Immature natural killer cell (primary cell): ENCODE measurements around the gene DGKZ. TPM values are rescaled to one million over a fixed set of nuclear protein-coding genes. Genes with fewer than 3 reads are reported as not detected.

ENCODE experiments used
- DNase-seq, 3 donors: peaks; one replicate each; pipeline ENCODE4 v3.0.0; 2022; ENCODE audit warnings: mixed read lengths in 1 of 3
- H3K27ac Mint-ChIP-seq, 6 donors: one replicate each; pipeline ENCODE4 v1.8.0; 2020; ENCODE audit warnings: mixed read lengths in 6 of 6, mild to moderate bottlenecking in 5 of 6, inconsistent platforms in 4 of 6, moderate library complexity in 3 of 6
- H3K27me3 Mint-ChIP-seq, 3 donors: one replicate each; pipeline ENCODE4 v1.8.0; 2020 to 2021; ENCODE audit warnings: low read depth in 3 of 3, mild to moderate bottlenecking in 3 of 3, mixed read lengths in 3 of 3, moderate library complexity in 3 of 3, inconsistent platforms in 1 of 3
- H3K36me3 Mint-ChIP-seq, 3 donors: one replicate each; pipeline ENCODE4 v1.8.0; 2020; ENCODE audit warnings: mixed read lengths in 3 of 3, inconsistent platforms in 2 of 3, mild to moderate bottlenecking in 2 of 3
- H3K4me1 Mint-ChIP-seq, 2 donors: one replicate each; pipeline ENCODE4 v1.8.0; 2020; ENCODE audit warnings: inconsistent platforms in 2 of 2, mild to moderate bottlenecking in 2 of 2, mixed read lengths in 2 of 2, moderate library complexity in 1 of 2
- H3K4me3 Mint-ChIP-seq, 5 donors: one replicate each; pipeline ENCODE4 v1.8.0; 2020; ENCODE audit warnings: mild to moderate bottlenecking in 5 of 5, mixed read lengths in 5 of 5, inconsistent platforms in 3 of 5, moderate library complexity in 3 of 5
- H3K9me3 Mint-ChIP-seq, 6 donors: one replicate each; pipeline ENCODE4 v1.8.0; 2020; ENCODE audit warnings: mild to moderate bottlenecking in 6 of 6, mixed read lengths in 6 of 6, inconsistent platforms in 4 of 6, moderate library complexity in 3 of 6
- polyA plus RNA-seq, 3 donors: library from polyadenylated mRNA; unstranded; fragments of 300-500 nt; fragmentation: Illumina TruSeq; gene quantifications; one replicate each; pipeline ENCODE4 v1.2.3, GENCODE V29; 2021

The DGKZ gene
- polyA plus RNA-seq, 3 donors from 2014 or later: 40.7 to 120 (median 63.6) TPM

GRCh38 chr11:46402957-46403902 is 56.0 kb downstream of the DGKZ start:
- H3K27ac Mint-ChIP-seq: no peak overlapping the region

DNA sequence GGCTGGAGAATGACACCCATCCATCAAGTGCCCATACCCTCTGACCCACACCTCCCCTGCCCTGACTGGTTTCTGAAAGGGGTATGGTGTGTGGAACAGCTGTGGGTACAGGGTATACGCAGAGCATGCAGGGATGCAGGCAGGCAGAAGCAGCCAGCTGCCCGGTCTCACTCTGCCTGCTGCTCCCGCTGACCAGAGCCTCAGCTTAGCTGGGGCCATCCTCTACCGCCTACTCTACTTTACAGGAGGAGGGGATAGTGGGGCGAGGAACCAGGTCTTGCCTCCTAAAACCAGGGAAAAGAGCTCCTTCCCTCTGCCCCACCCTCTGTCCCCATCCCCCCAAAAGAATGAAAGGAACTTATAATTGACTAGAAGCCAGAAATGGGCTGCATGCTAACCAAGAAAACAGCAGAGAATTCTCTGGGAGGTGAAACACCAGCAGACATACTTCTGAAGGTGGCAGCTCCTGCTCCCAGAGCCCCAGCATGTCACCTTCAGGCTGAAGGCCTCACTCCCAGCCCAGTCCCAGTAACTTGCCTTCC is 57.3 kb downstream of the DGKZ start:
- Mint-ChIP-seq H3K36me3 (peaks cover 20 to 26% (median 20%) of the 10 kb centered on the region in 3 donors), H3K9me3 (no peaks in the 10 kb centered on the region), H3K27me3 (peaks cover 0 to 3% (median 0%) of the 10 kb centered on the region in 3 donors), H3K27ac (no peak overlapping the region), H3K4me1 (no peaks in the 10 kb centered on the region), H3K4me3 (no peak overlapping the region)
- DNase-seq: no peak

More at GRCh38 chr11:46402957-46403902, 56.0 kb downstream of the DGKZ start:
- Mint-ChIP-seq H3K27me3 (peaks cover 0 to 3% (median 0%) of the 10 kb centered on the region in 3 donors), H3K9me3 (no peaks in the 10 kb centered on the region), H3K4me3 (no peak overlapping the region), H3K4me1 (no peaks in the 10 kb centered on the region), H3K36me3 (peaks cover 16 to 25% (median 20%) of the 10 kb centered on the region in 3 donors)
- no peak for DNase-seq

DNA sequence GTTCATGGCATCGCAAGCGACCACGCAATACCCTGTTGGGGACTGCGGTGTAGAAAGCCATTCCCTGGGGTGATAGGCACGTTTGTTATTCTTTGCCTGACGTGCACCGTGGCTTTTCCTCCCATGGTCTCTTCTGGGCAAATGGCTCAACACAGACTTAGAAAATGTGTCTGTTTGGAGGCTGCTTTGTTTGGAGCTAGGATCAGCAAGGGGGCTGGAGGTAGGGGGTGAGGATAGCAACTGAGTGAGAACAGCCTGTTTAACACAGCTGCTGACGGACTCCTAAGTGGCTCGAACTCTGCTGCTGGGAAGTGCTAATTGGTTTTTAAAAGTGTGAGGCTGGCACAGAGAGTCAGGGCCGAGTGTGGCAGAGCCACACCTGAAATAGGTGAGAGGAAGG is 60.4 kb downstream of the DGKZ start:
- Mint-ChIP-seq H3K27me3 (peaks cover 0 to 3% (median 2%) of the 10 kb centered on the region in 3 donors), H3K9me3 (no peaks in the 10 kb centered on the region), H3K4me3 (no peak overlapping the region), H3K4me1 (no peaks in the 10 kb centered on the region), H3K27ac (peak overlapping the region in 1 of 6 donors; percentile 76), H3K36me3 (peaks cover 12 to 24% (median 22%) of the 10 kb centered on the region in 3 donors)
- no peak for DNase-seq

DNA sequence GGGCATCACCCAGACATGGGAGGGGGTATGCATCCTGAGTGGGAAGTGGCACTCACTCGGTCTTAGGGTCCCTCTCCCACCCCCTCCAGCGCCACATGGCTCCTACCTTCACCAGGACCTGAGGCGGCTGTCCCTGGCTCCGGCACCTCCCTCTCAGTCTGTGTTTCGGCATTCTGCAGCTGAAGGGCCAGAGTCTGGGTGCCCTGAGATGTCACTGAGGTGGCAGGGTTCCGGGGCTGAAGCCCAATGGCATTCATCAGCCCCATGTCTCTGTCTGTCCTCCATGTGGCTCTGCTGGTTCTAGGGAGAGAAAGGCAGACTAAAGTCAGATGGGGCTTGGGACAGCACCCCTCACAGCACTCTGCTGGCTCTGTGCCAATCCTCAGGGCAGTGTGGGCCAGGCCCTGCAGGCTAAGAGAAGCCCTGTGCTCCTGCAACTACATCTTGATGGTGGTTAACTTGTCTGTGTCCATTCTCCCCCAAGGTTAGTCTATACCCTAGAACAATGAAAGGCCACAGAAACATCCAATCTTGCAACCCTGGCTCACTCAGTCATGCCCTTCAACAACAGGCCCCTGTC is 61.2 kb downstream of the DGKZ start:
- Mint-ChIP-seq H3K36me3 (peaks cover 10 to 15% (median 13%) of the 10 kb centered on the region in 3 donors), H3K4me3 (no peak overlapping the region), H3K27me3 (peaks cover 0 to 3% (median 2%) of the 10 kb centered on the region in 3 donors), H3K27ac (no peak overlapping the region), H3K4me1 (no peaks in the 10 kb centered on the region), H3K9me3 (no peaks in the 10 kb centered on the region)
- DNase-seq: no peak

- peaks cover 9 to 15% (median 12%) of the 10 kb centered on the region in 3 donors for H3K36me3 Mint-ChIP-seq
- H3K27me3 Mint-ChIP-seq: peaks cover 0 to 2% (median 0%) of the 10 kb centered on the region in 3 donors
- no peak overlapping the region for H3K27ac Mint-ChIP-seq
- no peak for DNase-seq
- H3K4me3 Mint-ChIP-seq: no peak overlapping the region
- H3K9me3 Mint-ChIP-seq: no peaks in the 10 kb centered on the region
- no peaks in the 10 kb centered on the region for H3K4me1 Mint-ChIP-seq
Measured at GRCh38 chr11:46410021-46410420, 62.8 kb downstream of the DGKZ start.

DNA sequence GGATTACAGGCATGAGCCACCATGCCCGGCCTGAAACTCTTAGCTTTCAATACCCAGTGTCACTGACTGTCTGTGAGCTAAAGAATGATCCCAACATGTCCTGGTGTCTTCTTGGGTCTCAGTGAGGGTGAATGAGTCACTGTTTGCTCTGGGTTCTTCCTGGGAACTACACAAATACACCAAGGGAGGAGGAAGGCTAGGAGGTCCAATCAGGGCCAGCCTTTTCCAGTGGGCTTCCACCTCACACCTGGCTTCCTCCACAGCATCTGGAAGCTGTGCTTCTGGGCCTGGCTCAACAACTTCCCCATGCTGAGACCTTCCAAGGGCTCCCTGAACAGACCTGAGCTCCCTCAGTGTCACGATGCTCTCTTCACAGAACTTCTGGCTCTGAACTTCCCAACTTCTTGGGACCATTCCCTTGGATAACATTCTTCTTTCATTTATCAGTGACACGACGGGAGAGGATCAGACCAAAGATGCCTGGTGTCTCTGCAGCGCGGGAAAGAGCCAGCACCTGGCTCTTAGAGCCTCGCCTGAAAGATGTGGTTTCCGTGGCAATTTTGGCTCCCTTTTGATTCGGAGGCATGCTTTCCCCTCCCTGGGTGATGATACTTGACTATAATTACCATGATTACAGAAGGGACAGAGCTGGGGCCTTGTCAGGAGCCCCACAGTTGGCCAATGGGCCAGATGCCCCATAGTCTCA is 66.7 kb downstream of the DGKZ start:
- H3K36me3 Mint-ChIP-seq: peaks cover 9 to 28% (median 10%) of the 10 kb centered on the region in 3 donors
- no peak for DNase-seq
- H3K4me1 Mint-ChIP-seq: no peaks in the 10 kb centered on the region
- H3K9me3 Mint-ChIP-seq: no peaks in the 10 kb centered on the region
- no peak overlapping the region for H3K4me3 Mint-ChIP-seq
- peaks cover 0 to 2% (median 0%) of the 10 kb centered on the region in 3 donors for H3K27me3 Mint-ChIP-seq
- H3K27ac Mint-ChIP-seq: peak overlapping the region in 1 of 6 donors; percentile 4

DNA sequence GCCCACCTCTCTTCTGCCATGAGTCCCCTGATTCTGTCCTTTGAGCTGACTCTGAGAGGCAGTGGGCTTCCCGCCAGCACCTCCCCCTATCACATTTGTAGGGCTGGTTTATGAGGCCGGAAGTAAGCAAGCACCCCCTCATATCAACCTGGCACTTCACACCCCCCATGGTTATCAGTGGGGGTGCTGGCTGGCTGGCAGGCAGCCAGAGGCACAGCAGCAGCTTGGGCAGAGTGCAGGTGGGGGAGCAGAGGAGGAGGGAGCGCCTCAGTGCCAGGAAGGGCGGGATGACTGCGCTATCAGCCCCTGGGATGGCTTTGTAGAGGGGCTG is 67.2 kb downstream of the DGKZ start:
- Mint-ChIP-seq H3K27ac (no peak overlapping the region), H3K4me3 (no peak overlapping the region), H3K9me3 (no peaks in the 10 kb centered on the region), H3K36me3 (peaks cover 9 to 28% (median 10%) of the 10 kb centered on the region in 3 donors), H3K4me1 (no peaks in the 10 kb centered on the region), H3K27me3 (peaks cover 0 to 2% (median 0%) of the 10 kb centered on the region in 3 donors)
- DNase-seq: no peak

DNA sequence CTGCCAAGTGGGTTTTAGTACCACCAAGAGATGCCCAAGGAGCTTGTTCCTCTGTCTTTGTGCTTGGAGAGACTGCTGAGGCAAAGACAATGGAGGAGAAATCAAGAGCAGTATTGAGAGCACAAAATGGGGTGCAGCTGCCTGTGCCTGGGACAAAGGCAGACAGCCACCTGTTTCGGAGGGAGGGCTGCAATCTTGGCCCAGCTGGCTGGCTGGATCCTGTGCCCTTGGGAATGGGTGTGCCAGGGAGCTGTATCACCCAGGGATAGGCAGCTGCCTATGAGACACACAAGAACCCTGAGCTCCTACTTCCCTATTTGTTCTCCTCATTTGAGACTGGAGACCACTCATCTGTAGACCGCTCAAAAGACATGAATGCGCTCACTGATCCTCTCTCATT is 67.6 kb downstream of the DGKZ start:
- Mint-ChIP-seq H3K4me1 (no peaks in the 10 kb centered on the region), H3K9me3 (no peaks in the 10 kb centered on the region), H3K27ac (no peak overlapping the region), H3K27me3 (peaks cover 0 to 2% (median 0%) of the 10 kb centered on the region in 3 donors), H3K36me3 (peaks cover 7 to 24% (median 10%) of the 10 kb centered on the region in 3 donors), H3K4me3 (no peak overlapping the region)
- DNase-seq: no peak

GRCh38 chr11:46417711-46418110 is 70.4 kb downstream of the DGKZ start:
- H3K36me3 Mint-ChIP-seq: peaks cover 7 to 37% (median 18%) of the 10 kb centered on the region in 3 donors
- H3K27ac Mint-ChIP-seq: no peak overlapping the region
- H3K27me3 Mint-ChIP-seq: peaks cover 0 to 3% (median 0%) of the 10 kb centered on the region in 3 donors
- H3K4me3 Mint-ChIP-seq: no peak overlapping the region
- no peaks in the 10 kb centered on the region for H3K9me3 Mint-ChIP-seq
- H3K4me1 Mint-ChIP-seq: no peaks in the 10 kb centered on the region
- no peak for DNase-seq

DNA sequence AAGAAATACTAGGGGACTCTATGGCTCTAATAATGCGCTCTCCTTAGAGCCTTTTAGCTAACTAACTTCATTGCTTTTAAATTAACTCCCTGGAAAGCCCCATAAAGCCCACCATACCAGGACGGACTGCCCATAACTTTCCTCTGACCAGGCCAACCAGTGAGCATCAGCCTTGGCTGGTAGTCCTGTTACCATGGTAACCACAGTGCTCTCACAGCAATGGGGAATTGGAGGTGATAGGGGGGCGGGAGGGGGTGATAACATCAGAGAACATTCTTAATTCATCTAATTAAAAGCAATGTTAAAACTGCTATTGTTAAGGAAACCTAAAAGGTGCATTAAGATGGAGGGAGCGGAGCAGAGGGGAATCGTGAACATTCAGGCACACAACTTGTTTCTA is 71.5 kb downstream of the DGKZ start:
- H3K27ac Mint-ChIP-seq: no peak overlapping the region
- peaks cover 9 to 39% (median 20%) of the 10 kb centered on the region in 3 donors for H3K36me3 Mint-ChIP-seq
- no peaks in the 10 kb centered on the region for H3K4me1 Mint-ChIP-seq
- H3K9me3 Mint-ChIP-seq: no peaks in the 10 kb centered on the region
- no peak for DNase-seq
- H3K27me3 Mint-ChIP-seq: peaks cover 0 to 5% (median 0%) of the 10 kb centered on the region in 3 donors
- H3K4me3 Mint-ChIP-seq: no peak overlapping the region

DNA sequence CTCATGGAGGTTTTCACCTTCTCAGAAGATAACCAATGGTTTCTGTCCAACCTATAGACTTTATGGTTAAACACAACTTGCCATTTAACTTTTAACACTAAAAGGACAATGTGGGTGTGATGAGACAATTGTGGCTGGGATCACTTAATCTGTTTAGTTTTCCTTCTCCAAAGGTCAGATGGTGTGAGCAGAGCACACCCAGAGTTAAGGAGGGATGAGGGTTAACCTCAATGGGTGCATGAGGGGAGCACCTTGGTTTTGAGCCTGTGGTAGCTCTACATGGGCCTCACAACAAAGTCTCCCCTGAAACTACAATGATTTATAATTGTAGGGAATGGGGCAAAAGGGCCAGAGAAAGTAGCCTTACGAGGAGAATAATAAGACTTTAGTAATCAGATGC is 73.2 kb downstream of the DGKZ start:
- Mint-ChIP-seq H3K9me3 (no peaks in the 10 kb centered on the region), H3K27ac (peak overlapping the region in 1 of 6 donors; percentile 18), H3K36me3 (peaks cover 9 to 36% (median 21%) of the 10 kb centered on the region in 3 donors), H3K4me3 (no peak overlapping the region), H3K27me3 (peaks cover 0 to 5% (median 4%) of the 10 kb centered on the region in 3 donors), H3K4me1 (no peaks in the 10 kb centered on the region)
- DNase-seq: no peak

- peaks cover 0 to 5% (median 4%) of the 10 kb centered on the region in 3 donors for H3K27me3 Mint-ChIP-seq
- H3K36me3 Mint-ChIP-seq: peaks cover 4 to 29% (median 15%) of the 10 kb centered on the region in 3 donors
- no peaks in the 10 kb centered on the region for H3K4me1 Mint-ChIP-seq
- DNase-seq: no peak
- no peak overlapping the region for H3K27ac Mint-ChIP-seq
- no peaks in the 10 kb centered on the region for H3K9me3 Mint-ChIP-seq
- H3K4me3 Mint-ChIP-seq: no peak overlapping the region
Measured at GRCh38 chr11:46421257-46421880, 74.1 kb downstream of the DGKZ start.

GRCh38 chr11:46422588-46422987 is 75.3 kb downstream of the DGKZ start:
- no peaks in the 10 kb centered on the region for H3K9me3 Mint-ChIP-seq
- peaks cover 4 to 29% (median 26%) of the 10 kb centered on the region in 3 donors for H3K36me3 Mint-ChIP-seq
- H3K27ac Mint-ChIP-seq: peak overlapping the region in 1 of 6 donors; percentile 43
- no peaks in the 10 kb centered on the region for H3K4me1 Mint-ChIP-seq
- H3K4me3 Mint-ChIP-seq: no peak overlapping the region
- DNase-seq: no peak
- peaks cover 0 to 5% (median 4%) of the 10 kb centered on the region in 3 donors for H3K27me3 Mint-ChIP-seq
